ENCODE results near the gene C1QTNF2. TPM values are rescaled to one million over a fixed set of nuclear protein-coding genes. Genes with fewer than 3 reads are reported as not detected.

The C1QTNF2 gene
- total and polyA plus RNA-seq, 5 experiments from 2014 or later = not detected

DNA sequence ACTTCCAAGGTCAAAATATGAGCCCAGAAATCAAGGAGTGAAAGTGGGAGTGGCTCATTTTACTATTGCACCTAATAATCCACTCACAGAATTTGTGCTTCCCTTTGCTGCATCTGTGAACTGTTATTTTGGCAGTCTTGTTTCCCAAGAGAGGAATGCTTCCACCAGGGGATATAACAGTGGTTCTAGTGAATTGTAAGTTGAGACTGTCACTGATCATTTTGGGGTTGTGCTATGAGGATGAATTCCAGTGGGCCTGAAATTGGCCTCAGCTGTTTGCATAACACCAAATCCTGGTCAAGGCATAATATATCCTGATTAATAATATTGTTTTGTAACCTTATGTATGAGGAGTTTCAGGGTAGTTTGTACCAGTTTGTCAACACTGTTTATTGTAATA lies 15.1 kb upstream of the C1QTNF2 start:
- POLR2A ChIA-PET = interaction anchor here (0.6 kb wide), 1 partner anchor 260 kb away, joined by 4 read pairs; no protein-coding TSS in a partner anchor
- Mint-ChIP-seq H3K4me1 (peaks cover 0 to 5% (median 0%) of the 10 kb centered on the region in 4 donors), H3K27me3 (peaks cover 0 to 3% (median 0%) of the 10 kb centered on the region in 5 donors), H3K27ac (no peak overlapping the region), H3K36me3 (peaks cover 0 to 23% (median 9%) of the 10 kb centered on the region in 3 donors), H3K9me3 (peaks cover 0 to 39% (median 12%) of the 10 kb centered on the region in 9 donors), H3K4me3 (no peak overlapping the region)
- DNase-seq (no peak), ATAC-seq (no peak)

DNA sequence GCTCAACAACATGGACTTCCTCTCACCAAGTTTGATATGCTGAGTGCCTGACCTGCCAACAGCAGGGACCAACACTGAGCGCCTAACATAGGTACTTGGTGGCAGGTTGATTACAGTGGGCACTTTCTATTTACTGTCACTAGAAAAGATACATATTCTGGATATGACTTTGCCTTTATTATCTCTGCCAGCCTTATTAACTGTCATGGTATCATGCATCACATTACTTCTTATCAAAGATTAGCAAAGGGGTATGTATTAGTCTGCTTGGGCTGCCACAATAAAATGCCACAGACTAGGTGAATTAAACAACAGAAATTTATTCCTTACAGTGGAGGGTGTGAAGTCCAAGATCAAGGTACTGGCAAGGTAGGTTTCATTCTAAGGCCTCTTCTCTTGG lies 14.3 kb upstream of the C1QTNF2 start:
- Mint-ChIP-seq H3K4me3 (no peak overlapping the region), H3K4me1 (peaks cover 0 to 5% (median 0%) of the 10 kb centered on the region in 4 donors), H3K27ac (no peak overlapping the region), H3K9me3 (peaks cover 0 to 39% (median 12%) of the 10 kb centered on the region in 9 donors), H3K36me3 (peaks cover 0 to 23% (median 9%) of the 10 kb centered on the region in 3 donors), H3K27me3 (peaks cover 0 to 6% (median 4%) of the 10 kb centered on the region in 5 donors)
- ATAC-seq (no peak), DNase-seq (no peak)
- POLR2A ChIA-PET = no interaction called here

- H3K4me3 Mint-ChIP-seq = no peak overlapping the region
- peaks cover 0 to 5% (median 0%) of the 10 kb centered on the region in 4 donors for H3K4me1 Mint-ChIP-seq
- DNase-seq (no peak), ATAC-seq (no peak)
- POLR2A ChIA-PET = no interaction called here
- peak overlapping the region in 1 of 10 donors; percentile 5 for H3K27ac Mint-ChIP-seq
- H3K36me3 Mint-ChIP-seq = peaks cover 0 to 13% (median 2%) of the 10 kb centered on the region in 3 donors
- peaks cover 0 to 25% (median 4%) of the 10 kb centered on the region in 9 donors for H3K9me3 Mint-ChIP-seq
- peaks cover 2 to 11% (median 7%) of the 10 kb centered on the region in 5 donors for H3K27me3 Mint-ChIP-seq
Observed at GRCh38 chr5:160382346-160382745, 11.9 kb upstream of the C1QTNF2 start.

GRCh38 chr5:160380041-160380440 lies 9.6 kb upstream of the C1QTNF2 start:
- Mint-ChIP-seq H3K27ac (no peak overlapping the region), H3K27me3 (peaks cover 8 to 28% (median 12%) of the 10 kb centered on the region in 5 donors), H3K9me3 (peaks cover 0 to 5% (median 0%) of the 10 kb centered on the region in 9 donors), H3K4me3 (no peak overlapping the region), H3K36me3 (peaks cover 0 to under 1% (median 0%) of the 10 kb centered on the region in 3 donors), H3K4me1 (peaks cover 0 to 5% (median 0%) of the 10 kb centered on the region in 4 donors)
- ATAC-seq (no peak), DNase-seq (no peak)
- POLR2A ChIA-PET = no interaction called here

DNA sequence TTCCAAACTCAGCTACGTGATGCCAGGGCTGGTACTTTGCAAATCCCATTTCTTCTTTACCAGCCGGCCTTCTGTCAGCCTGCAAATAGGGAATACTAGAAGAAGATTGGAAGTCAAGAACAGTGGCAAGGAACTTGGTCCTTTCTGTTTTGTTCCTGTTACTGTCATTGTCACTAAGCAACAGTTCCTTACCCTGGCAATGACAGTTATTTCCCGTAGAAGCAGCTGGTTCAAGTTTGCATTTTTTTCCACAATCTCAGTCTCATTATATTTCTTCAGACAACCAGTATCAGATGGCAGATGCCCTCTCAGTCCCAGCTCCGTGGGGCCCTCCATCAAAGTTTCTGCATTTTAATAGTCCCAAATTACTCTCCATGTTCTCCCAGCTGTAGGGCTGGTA lies 9.1 kb upstream of the C1QTNF2 start:
- no peaks in the 10 kb centered on the region for H3K9me3 Mint-ChIP-seq
- H3K36me3 Mint-ChIP-seq = no peaks in the 10 kb centered on the region
- POLR2A ChIA-PET = interaction anchor here (0.7 kb wide), 1 partner anchor 22 kb away, joined by 3 read pairs; no protein-coding TSS in a partner anchor
- no peak for ATAC-seq
- DNase-seq = no peak
- no peak overlapping the region for H3K27ac Mint-ChIP-seq
- no peak overlapping the region for H3K4me3 Mint-ChIP-seq
- H3K27me3 Mint-ChIP-seq = peaks cover 11 to 34% (median 15%) of the 10 kb centered on the region in 5 donors
- peaks cover 0 to 5% (median 0%) of the 10 kb centered on the region in 4 donors for H3K4me1 Mint-ChIP-seq

GRCh38 chr5:160378330-160378729 lies 7.9 kb upstream of the C1QTNF2 start:
- Mint-ChIP-seq H3K4me3 (no peak overlapping the region), H3K9me3 (no peaks in the 10 kb centered on the region), H3K27me3 (peaks cover 12 to 46% (median 22%) of the 10 kb centered on the region in 5 donors), H3K27ac (no peak overlapping the region), H3K4me1 (peaks cover 0 to 5% (median 0%) of the 10 kb centered on the region in 4 donors), H3K36me3 (no peaks in the 10 kb centered on the region)
- POLR2A ChIA-PET = no interaction called here
- ATAC-seq (no peak), DNase-seq (no peak)

DNA sequence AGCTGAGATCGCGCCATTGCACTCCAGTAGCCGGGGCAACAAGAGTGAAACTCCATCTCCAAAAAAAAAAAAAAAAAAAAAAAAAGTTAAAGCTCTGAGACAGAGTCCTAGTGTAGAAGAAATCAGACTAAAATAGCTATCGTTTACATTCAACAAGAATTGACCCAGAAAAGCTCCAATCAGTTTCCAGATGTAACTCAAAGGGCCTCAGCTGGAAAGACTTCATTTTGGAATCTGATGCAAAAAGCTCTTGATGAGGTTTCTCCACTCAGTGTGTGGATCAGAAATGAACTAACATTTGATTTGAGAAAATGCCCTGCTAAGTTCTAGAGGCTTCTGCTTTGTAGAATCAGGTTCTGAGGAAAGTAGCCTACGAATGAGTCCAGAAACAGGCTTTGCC lies 7.2 kb upstream of the C1QTNF2 start:
- ATAC-seq (no peak), DNase-seq (no peak)
- peaks cover 17 to 52% (median 28%) of the 10 kb centered on the region in 5 donors for H3K27me3 Mint-ChIP-seq
- no peak overlapping the region for H3K27ac Mint-ChIP-seq
- no peaks in the 10 kb centered on the region for H3K36me3 Mint-ChIP-seq
- H3K4me1 Mint-ChIP-seq = peaks cover 0 to 2% (median 0%) of the 10 kb centered on the region in 4 donors
- no peaks in the 10 kb centered on the region for H3K9me3 Mint-ChIP-seq
- POLR2A ChIA-PET = no interaction called here
- H3K4me3 Mint-ChIP-seq = no peak overlapping the region

DNA sequence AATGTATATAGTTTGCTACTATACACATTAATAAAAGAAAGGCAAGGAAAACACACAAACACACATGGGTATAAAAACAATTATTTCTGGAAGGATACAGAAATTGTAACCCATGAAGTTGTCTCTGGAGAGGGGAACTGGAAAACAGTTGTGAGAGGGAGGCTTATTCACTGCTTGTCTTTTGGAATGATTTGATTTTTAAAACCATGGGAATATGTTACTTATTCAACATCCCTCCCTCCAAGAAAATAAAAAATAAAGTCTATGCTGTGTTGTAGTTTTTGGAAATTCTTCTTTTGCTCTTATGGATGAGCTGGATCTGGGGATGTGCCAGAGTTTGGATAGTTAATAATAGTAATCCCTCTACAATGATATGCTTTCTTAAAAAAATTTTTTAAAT lies 6.0 kb upstream of the C1QTNF2 start:
- ATAC-seq (no peak), DNase-seq (no peak)
- peaks cover 20 to 65% (median 38%) of the 10 kb centered on the region in 5 donors for H3K27me3 Mint-ChIP-seq
- no peaks in the 10 kb centered on the region for H3K4me1 Mint-ChIP-seq
- POLR2A ChIA-PET = no interaction called here
- H3K27ac Mint-ChIP-seq = no peak overlapping the region
- H3K4me3 Mint-ChIP-seq = no peak overlapping the region
- H3K9me3 Mint-ChIP-seq = no peaks in the 10 kb centered on the region
- H3K36me3 Mint-ChIP-seq = no peaks in the 10 kb centered on the region

- peaks cover 0 to 6% (median 4%) of the 10 kb centered on the region in 4 donors for H3K4me1 Mint-ChIP-seq
- H3K27ac Mint-ChIP-seq = no peak overlapping the region
- DNase-seq = no peak
- H3K36me3 Mint-ChIP-seq = no peaks in the 10 kb centered on the region
- H3K9me3 Mint-ChIP-seq = no peaks in the 10 kb centered on the region
- ATAC-seq = no peak
- no peak overlapping the region for H3K4me3 Mint-ChIP-seq
- POLR2A ChIA-PET = no interaction called here
- peaks cover 25 to 72% (median 44%) of the 10 kb centered on the region in 5 donors for H3K27me3 Mint-ChIP-seq
Observed at GRCh38 chr5:160375701-160376100, 5.3 kb upstream of the C1QTNF2 start.

GRCh38 chr5:160375166-160375565 lies 4.7 kb upstream of the C1QTNF2 start:
- Mint-ChIP-seq H3K4me3 (no peak overlapping the region), H3K4me1 (peaks cover 0 to 10% (median 6%) of the 10 kb centered on the region in 4 donors), H3K27ac (no peak overlapping the region), H3K36me3 (no peaks in the 10 kb centered on the region), H3K9me3 (no peaks in the 10 kb centered on the region), H3K27me3 (peaks cover 27 to 76% (median 47%) of the 10 kb centered on the region in 5 donors)
- DNase-seq (no peak), ATAC-seq (no peak)
- POLR2A ChIA-PET = no interaction called here

GRCh38 chr5:160371294-160371693 lies 868 bp upstream of the C1QTNF2 start:
- H3K27me3 Mint-ChIP-seq = peaks cover 51 to 96% (median 71%) of the 10 kb centered on the region in 5 donors
- peaks cover 2 to 23% (median 17%) of the 10 kb centered on the region in 4 donors for H3K4me1 Mint-ChIP-seq
- ATAC-seq (no peak), DNase-seq (no peak)
- peaks cover 0 to 4% (median 0%) of the 10 kb centered on the region in 3 donors for H3K36me3 Mint-ChIP-seq
- H3K27ac Mint-ChIP-seq = no peak overlapping the region
- H3K4me3 Mint-ChIP-seq = peak overlapping the region in 7 of 10 donors; percentile 2 to 72 (median 46)
- H3K9me3 Mint-ChIP-seq = no peaks in the 10 kb centered on the region
- POLR2A ChIA-PET = no interaction called here

DNA sequence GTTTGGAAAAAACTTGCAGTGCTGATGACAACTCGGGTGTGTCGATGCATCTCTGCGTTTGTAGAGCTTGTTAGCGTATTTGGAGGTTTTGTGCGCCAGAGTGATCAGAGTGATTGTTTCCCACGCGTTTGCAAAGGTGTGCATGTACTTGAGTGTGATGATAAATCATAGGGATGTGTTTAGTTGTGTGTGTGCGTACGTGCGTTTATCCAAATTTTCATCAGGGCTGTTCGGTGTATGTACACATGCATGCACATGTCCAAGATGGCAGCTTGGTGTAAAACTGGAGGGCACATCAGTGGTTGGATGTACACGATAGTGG lies 248 bp upstream of the C1QTNF2 start:
- Mint-ChIP-seq H3K4me1 (peaks cover 2 to 23% (median 17%) of the 10 kb centered on the region in 4 donors), H3K27ac (no peak overlapping the region)
- no peak for DNase-seq

DNA sequence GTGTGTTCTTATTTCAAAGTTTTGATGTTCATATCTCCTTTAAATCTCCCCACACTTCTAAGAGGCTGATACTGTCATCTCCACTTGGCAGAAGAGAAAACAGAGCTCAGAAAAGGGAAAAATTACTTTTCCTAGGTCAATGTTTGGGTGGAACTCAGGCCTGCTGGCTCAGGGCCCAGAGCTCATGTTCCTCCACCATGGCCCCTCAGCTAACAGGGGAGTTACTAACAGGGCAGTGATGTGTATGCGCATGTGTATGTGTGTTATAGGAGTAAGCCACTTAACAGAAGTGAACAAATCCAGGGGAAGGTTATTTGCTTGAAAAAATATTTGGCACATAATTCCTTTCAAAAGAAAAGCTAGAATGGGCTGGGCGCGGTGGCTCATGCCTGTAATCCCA lies 2.5 kb downstream of the C1QTNF2 start:
- no peak for ATAC-seq
- H3K9me3 Mint-ChIP-seq = no peaks in the 10 kb centered on the region
- H3K4me3 Mint-ChIP-seq = no peak overlapping the region
- no peak for DNase-seq
- POLR2A ChIA-PET = no interaction called here
- peaks cover 52 to 95% (median 64%) of the 10 kb centered on the region in 5 donors for H3K27me3 Mint-ChIP-seq
- H3K36me3 Mint-ChIP-seq = peaks cover 0 to 4% (median 0%) of the 10 kb centered on the region in 3 donors
- no peak overlapping the region for H3K27ac Mint-ChIP-seq
- H3K4me1 Mint-ChIP-seq = peaks cover 2 to 23% (median 17%) of the 10 kb centered on the region in 4 donors

More for the DNA sequence above, 248 bp upstream of the C1QTNF2 start:
- ATAC-seq = no peak
- POLR2A ChIA-PET = no interaction called here
- no peaks in the 10 kb centered on the region for H3K9me3 Mint-ChIP-seq
- H3K27me3 Mint-ChIP-seq = peaks cover 54 to 96% (median 72%) of the 10 kb centered on the region in 5 donors
- peak overlapping the region in 9 of 10 donors; percentile 1 to 72 (median 54) for H3K4me3 Mint-ChIP-seq
- H3K36me3 Mint-ChIP-seq = peaks cover 0 to 4% (median 0%) of the 10 kb centered on the region in 3 donors

DNA sequence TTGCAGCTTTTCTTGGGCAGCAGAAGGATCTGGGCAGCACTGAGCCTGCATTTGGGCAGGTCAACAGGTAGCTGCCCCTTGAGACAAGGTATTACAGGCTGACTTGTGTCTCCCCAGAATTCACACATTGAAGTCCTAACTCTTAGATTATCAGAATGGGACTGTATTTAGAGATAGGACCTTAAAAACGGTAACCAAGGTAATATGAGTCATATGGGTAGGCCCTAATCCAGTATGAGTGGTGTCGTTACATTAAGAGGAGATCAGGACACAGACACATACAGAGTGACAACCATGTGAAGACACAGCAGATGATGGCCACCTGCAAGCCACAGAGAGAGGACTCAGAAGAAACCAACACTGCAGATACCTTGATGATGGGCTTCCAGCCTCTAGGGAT lies 3.2 kb downstream of the C1QTNF2 start:
- Mint-ChIP-seq H3K27ac (no peak overlapping the region), H3K4me3 (no peak overlapping the region), H3K27me3 (peaks cover 50 to 89% (median 59%) of the 10 kb centered on the region in 5 donors), H3K9me3 (no peaks in the 10 kb centered on the region), H3K4me1 (peaks cover 2 to 23% (median 17%) of the 10 kb centered on the region in 4 donors), H3K36me3 (peaks cover 0 to 4% (median 0%) of the 10 kb centered on the region in 3 donors)
- ATAC-seq (no peak), DNase-seq (no peak)
- POLR2A ChIA-PET = no interaction called here
